NCI-H1930 (cell line): ENCODE results near the gene FZD4.
"Not testable (repeated sequence)": the region's sequence is repeated elsewhere in the genome, so short reads cannot be mapped to it uniquely, and the experiment has no call there.

ENCODE experiments used
- DNase-seq, 2 experiments: peaks; one replicate each; lab custom pipeline; 2025; lab: John Stamatoyannopoulos, UW

The FZD4 gene

DNA sequence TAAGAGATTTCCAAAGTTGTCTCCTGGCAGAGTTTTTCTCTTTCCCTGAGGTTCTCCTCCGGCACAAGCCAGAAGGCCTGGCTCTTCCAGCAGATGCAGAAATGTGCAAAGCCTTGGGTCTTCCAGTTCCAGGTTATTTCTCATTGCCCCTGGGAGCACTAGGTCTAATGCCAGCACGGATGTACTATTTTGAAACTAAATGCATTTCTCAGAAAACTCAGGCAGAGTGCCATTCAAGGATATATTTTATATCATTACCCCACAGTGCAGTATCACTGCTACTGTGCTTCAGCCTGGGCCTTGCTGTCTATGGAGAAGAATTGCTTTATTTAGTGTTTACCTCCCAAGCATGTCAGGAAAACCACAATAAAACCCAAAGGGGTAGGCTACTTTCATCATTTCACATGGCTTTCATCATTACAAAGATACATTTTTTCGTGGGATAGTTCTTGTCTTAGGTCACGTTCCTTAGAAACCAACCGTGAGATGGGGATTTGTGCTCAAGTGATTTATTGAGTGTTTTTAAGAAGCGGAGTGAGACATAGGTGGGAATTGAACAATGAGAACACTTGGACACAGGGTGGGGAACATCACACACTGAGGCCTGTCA lies 22.4 kb upstream of the FZD4 start:
- DNase-seq, result no peak

DNA sequence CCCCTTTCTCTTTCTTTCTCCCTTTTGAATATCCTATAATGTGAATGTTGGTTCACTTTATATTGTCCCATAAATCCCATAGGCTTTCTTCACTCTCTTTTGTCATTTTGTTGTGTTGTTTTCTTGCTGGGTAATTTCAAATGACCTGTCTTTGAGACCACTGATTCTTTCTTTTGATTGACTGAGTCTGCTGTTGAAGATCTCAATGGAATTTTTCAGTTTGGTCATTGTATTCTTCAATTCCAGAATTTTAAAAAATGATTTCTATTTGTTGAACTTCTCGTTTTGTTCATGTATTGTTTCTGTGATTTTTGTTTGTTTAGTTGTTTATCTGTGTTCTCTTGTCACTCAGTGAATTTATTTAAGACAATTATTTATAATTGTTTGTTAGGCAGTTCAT lies 17.5 kb upstream of the FZD4 start:
- no peak for DNase-seq

DNA sequence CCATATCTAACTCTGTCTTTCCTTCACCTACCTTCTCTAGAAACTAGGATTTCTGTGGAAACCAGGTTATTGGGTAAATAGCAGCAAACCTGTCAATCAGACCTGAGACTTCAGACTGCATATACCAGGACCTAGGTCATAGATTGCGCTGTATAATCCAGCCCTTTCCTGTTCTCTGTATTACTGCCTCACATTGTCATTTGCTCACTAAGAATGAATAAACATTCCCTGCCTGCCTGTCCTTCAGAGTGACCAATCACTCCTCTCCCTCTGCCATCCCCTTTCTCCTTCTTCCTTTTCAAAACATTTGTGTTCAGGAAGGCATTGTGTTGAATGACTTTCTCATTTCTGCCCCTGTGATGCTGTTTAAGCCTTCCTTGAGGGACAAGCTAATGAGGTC lies 14.1 kb upstream of the FZD4 start:
- DNase-seq, result no peak

DNA sequence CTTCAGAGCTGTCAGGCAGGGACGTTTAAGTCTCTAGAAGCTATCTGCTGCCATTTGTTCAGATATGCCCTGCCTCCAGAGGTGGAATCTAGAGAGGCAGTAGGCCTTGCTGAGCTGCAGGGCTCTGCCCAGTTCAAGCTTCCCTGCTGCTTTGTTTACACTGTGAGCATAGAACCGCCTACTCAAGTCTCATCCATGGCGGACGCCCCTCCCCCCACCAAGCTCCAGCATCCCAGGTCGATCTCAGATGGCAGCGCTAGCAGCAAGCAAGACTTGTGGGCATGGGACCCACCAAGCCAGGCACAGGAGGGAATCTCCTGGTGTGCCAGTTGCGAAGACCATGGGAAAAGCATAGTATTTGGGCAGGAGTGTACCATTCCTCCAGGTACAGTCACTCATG lies 12.4 kb upstream of the FZD4 start:
- DNase-seq, result not testable (repeated sequence)

DNA sequence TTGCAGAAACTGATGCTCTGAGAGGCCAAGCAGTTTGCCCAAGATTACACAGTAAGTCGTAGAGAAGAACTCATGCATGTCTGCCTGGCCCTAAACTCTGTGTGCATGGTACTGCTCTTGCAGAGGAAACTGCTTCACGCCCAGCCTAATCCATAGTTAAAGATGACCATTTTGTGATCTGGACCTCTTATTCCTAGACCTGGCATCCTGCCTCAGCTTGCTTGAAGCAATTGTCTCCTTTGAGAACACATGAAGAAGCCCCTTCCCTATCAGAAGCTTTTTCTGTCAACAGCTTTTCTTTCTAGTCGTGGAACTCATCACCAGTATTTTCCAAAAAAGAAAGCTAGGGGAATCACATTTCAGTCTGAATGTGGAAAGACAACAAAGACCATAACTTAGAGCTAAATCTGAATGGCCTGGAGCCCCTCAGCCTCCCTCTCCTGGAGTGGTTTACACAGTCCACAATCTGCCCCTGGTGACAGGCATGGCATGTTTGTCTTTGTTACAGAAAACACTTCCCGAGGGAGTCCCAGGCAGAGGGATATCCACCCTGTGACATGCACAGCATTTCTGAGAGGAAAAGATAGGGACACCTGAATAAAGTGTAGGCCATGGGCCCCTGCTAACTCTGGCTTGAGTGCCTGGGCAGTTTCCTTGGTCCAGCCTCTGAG lies 2.9 kb upstream of the FZD4 start:
- no peak for DNase-seq

DNA sequence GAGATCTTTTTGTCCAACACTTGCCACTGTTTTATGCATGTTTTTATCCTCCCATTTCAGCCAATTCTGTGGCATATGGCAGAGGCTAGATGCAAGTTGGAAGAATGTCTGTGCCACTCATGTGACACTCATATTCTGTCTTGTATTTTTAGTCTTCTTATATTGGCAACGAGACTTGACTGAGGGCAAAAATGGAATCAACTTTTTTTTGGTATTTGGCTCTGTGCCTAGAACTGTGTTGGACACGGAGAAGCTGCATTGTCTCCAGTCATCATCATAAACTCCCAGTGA lies 1.7 kb upstream of the FZD4 start:
- no peak for DNase-seq

DNA sequence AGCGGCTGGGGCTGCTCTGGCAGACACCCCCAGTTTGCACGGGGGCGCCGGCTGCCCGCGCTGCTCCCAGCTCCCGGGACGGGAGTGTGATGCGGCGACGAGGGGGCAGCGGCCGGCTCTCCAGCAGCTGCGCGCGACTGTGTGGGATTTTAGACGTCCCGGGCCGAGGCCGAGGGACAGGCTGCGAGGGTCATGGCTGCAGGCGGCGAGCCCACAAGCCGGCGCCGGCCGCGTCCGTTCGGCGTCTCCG lies 159 bp downstream of the FZD4 start:
- DNase-seq, result no peak

DNA sequence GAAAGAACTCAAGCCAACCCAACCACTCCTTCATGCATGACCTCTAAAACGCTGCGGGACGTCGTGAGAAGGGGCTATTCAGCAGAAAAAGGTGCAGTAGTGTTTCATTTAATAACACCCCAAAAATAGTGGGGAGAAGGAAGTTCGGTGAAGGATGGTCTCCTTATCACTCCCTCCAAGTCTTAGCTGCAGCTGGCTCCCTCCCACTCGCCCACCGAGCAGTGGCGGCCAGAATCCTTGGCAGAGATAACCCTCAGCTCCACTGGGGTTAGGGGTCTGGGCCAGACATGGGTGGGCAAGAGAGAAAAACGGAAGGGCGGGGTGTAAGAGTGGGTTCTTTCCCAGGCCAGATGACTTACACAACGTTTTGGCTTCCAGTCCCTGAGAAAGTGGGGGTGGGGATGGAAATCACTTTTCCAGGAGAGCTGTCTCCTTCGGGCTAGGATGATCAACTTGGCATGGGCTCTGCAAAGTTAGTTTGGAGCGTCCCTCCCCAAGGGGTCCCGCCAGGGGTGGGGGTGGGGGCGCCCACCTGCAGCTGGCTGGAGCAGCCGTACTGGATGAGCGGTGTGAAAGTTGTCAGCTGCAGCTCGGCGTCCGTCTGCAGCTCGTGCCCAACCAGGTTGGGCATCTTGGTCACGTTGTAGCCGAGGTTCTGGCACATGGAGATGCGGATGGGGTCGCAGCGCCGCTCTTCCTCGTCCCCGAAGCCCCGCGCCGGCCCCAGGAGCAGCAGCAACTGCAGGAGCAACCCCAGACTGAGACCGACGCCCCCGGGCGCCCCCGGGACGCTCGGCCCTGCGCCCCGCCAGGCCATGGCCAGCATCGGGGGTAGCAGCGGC lies 705 bp downstream of the FZD4 start:
- peak in 1 of 2 experiments; percentile 15 for DNase-seq

DNA sequence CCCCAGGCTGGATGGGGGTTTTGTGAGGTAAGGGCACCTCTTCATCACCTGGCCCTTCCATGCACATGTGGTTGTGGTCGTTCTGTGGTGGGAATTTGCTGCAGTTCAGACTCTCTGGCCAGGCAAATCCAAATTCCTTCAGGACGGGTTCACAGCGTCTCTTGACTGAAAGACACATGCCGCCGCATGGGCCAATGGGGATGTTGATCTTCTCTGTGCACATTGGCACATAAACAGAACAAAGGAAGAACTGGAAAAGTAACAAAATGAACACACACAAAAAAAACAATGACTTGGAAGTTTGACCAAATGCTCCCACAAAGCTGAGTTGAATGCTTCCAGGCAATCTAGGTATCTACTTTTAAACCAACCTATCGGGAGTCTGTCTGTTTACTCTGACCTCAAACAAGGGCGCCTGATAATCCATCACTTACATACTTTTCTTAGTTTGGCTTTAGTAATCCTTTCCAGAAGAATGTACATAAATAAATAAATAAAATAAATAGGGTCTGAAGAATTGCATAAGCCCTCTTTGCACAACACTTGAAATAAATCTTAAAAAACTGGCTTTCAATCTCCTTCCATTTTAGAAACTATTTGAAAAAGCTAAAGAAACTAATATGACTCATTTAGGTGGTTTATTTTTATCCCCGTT lies 2.8 kb downstream of the FZD4 start:
- DNase-seq, result no peak

DNA sequence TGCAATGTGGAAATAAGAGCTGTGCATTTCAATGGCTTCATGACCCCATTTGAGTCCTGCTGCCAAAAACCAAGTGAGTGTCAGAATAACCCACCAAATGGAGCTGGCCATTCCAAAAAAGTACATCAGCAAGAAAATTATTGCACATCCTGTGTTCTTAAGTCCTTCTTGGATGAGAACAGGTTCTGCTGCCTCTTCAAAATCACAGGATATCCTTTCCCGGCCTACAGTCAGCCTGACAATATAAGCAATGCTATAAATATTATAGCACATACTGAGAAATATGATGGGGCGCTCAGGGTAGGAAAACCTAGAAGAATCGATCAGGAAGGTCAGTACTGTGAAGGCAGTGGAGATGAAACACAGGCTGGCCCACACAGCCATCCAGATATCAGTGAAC lies 3.5 kb downstream of the FZD4 start:
- DNase-seq, result no peak

DNA sequence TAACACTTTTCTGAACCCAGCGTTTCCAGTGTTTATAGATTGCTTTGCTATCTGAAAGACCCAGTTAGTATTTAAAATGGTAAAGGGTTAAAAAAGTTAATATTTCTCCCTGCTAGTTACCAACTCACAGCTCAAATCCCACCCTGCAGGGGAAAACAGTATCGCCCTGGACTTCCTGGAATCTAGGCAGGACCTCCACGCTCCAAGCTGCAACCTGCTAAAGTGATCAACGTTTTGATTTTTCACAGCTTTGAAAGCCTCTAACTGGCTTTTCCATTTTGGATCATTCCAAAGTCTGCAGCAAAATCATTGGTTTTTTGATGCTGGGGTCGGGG lies 4.6 kb downstream of the FZD4 start:
- no peak for DNase-seq

DNA sequence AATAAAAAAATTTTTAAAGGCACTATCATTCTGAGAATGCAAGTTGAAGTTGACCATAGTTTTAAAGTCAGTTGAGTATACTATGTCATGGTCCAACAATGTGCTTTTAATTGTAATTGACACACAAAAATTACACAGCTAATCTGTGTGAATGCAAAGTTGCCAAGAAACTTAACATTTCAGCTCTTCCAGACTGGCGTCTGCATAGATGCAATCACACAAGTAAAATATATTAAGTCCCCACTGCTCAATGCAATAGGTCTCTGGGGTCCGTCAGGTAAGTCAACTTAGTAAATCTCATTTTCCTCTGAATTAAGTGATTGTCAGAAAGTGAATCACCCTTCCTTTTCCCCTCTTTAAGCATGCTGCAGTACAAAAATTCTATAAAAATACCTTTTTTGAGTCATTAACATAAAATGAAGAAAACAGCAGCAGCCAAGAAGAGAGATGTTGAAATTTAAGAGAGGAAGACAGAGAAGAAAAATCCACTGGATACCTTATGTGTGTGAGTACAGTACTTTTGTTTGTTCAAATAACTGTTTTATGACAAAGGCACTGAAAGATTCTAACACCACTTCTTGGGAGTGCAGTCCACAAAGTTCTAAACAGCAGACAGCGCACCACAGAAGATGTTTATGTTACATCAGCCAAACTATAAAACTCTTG lies 5.1 kb downstream of the FZD4 start:
- DNase-seq, result no peak

DNA sequence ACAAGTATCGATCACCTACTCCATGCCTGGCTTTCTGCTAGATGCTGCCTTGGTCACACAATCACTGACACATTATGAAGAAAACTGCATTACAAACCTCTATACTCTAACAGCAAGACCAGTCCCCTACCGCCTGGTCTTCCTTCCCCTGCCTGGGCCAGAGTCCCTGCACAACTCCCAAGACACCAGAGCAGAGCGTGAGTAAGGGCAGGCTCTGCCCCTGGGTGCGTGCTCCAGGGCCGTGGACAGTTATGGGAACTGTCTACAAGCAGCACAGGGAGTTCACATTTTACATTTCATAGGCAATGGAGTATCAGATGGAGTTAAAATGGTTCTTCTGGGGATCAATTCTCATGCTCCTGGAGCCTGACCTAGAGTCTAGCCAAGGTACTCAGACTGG lies 6.5 kb downstream of the FZD4 start:
- no peak for DNase-seq

DNA sequence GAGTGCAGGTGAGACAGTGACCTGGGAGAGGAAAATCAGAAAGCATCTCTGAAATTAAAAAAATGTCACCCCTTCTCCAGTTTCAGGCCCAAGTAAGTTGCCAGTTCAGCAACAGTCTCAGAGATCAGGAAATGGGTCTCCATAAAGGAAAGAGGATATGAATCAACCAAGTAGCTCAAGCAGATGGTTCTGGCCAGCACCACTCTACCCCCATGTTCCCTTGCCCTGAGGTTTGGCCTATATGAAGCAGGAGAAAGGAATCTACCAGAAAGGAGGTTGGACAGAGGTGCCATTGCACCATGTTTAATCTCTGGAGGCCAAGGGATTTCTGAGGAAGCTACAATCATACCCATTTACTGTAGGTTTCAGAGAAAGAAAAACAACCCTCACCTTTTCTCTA lies 7.7 kb downstream of the FZD4 start:
- DNase-seq, result no peak

DNA sequence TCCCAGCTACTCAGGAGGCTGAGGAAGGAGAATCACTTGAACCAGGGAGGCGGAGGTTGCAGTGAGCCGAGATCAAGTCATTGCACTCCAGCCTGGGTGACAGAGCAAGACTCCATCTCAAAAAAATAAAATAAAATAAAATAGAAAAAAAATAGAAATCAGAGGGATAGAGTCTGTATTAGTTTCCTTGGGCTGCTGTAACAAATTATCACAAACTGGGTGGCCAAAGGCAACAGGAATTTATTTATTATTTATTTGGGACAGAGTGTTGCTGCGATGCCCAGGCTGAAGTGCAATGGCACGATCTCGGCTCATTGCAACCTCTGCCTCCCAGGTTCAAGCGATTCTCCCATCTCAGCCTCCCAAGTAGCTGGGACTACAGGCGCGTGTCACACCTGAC lies 11.7 kb downstream of the FZD4 start:
- not testable (repeated sequence) for DNase-seq

DNA sequence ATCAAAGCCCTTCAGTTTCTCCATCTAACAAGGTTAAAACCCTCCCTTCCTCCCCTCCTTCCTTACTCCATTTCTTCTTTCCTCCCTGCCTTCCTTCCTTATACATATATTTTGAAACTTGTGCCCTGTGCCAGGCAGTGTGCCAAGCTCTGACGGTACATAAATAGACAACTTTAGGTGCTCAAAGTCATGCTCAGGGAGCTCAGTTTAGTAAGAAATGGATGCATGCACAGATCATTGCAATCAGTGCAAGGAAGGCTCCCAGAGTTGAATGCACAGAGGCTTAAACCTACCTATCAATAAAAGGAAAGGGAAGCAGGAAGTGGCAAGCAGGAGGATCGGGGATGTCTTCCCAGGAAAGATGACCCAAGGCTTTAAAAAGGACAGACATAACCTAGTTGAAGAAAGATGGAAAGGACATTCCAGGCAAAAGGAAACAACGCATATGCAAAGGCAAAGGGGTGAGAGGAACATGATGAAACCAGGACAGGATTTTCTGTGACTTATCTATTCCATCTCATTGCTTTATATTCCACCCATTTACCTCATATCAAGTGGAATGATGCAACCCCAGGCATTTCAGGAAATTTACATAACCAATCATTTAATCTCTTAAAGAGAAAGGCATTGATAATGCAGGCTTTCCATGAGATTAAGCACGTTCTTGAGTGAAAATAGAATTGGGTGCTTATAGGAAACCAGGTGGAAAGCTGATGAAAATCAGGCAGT lies 13.2 kb downstream of the FZD4 start:
- no peak for DNase-seq

DNA sequence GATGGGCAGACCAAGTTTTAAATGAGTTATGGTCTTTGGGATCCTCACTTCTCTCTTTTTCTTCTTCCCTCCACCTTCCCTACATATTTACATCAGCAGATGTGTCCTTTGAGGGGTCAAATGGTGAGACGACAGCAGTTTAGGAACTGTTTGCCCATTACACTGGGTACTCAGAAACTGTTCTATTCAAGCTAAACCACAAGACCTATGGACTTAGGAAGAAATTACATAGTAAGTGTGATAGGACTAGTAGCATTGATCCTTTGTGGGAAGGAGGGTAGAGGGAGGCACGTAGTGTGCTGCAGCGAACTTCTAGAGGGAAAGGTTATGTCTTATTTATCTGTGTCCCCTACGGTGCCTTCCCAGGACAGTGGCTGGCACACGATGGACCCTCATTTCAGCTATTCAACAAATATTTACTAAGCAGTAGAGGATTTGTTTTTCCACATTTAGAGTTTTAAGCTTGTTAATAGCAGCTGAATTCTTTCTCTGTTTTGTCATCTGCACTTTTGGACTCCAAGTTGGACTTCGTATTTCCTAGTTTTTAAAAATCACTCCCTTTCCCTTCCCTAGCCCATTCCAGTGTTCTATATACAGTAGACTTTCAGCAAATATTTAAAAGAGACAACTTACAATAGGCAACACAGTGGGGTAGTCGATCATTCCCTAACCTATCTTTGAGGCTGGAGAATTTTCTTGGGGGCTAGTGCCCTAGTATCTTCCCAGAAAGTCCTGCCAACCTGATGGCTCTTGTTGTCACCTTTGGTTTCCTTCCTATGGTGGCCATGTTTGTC lies 13.9 kb downstream of the FZD4 start:
- no peak for DNase-seq

DNA sequence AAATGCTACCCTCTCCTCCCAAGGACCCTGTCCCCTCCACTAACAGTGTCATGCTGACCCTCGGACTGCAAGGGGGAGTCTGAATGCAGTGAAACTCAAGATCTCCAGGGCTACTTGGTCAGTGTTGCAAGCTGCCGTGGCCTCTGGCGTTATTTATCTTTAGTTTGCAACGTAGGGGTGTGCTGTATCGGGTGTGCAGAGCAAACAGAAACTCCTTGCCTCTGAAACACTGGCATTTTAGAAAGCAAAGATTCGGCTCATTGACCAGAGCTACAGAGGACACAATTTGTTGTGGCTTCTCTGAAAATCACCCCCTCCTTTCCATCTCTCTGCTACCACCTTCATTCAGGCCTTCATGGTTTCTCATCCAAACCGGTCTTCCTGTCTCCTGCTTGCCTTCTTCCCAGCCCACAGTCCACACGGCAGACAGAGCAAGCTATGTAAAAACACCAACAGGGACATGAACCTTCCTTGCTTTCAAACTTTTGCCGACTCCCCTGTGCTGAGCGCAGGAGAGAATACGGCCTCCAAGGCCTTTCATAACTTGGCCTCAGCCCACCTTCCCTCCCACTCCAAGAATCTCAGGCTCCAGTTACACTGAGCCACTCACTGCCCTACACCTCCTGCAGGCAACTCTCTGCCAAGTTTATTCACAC lies 14.9 kb downstream of the FZD4 start:
- DNase-seq, result no peak

DNA sequence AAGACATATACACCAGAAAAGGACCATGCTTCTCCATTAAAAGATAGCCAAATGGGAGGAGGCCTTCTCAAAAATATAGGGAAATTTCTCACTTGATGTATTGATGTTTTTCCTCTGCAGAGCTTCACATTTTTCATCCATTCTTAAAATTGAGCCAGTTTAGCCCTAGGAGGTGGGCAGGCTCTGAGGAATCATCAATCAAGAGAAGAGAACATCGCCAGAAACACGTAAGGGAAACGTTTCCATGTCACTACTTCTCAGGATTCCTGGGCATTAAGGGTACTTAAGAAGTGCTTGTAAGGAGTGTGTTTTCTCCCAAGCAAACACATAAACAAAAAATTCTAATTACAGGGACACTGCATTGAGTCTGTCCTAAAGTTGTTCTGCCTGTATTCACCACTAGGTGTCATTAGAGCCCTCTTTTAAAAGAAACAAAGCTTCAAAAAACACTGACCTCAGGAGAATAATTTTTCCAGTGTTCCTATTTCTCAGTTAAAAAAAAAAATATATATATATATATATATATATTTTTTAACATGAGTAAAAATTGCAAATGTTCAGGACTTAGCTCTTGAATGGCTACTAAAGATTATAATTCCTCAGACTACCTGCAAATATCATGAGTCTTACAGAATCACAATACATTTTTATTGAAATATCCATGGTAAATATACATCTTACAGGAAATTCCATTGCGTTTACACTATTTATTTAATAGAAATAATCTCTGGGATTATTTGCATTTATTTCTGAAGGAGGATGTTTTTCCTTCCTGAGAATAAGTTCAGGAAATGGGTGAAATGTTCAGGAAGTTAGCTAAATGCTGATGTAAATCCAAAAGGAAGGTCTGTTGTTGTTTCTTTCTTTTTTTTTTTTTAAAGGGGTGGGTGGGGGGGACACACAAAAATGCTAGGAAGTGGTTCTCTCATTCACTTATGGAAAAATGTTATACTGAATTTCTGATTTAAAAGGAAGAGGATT lies 16.0 kb downstream of the FZD4 start:
- DNase-seq, result peak; percentile 2 to 15
